OCI-LY1 (cell line): ENCODE results near the gene SLC16A3.

Experiments
- EZH2 ChIP-seq: fragments of 200-600 bp; sonication (generic), shearing (Covaris generic); IDR thresholded peaks from 2 replicates; pipeline ENCODE4 v1.8.0; 2017; ENCODE audit warnings: borderline replicate concordance, mixed run types, mild to moderate bottlenecking, antibody characterized with exemption, low read length, moderate library complexity, mixed read lengths
- TF ChIP-seq, protein P1 (sequence below): fragments of 200-600 bp; sonication (generic), shearing (Covaris generic); IDR thresholded peaks from 2 replicates; pipeline ENCODE4 v1.5.1; 2017; ENCODE audit warnings: mild to moderate bottlenecking, antibody characterized with exemption, low read length, moderate library complexity, mixed read lengths

DNA sequence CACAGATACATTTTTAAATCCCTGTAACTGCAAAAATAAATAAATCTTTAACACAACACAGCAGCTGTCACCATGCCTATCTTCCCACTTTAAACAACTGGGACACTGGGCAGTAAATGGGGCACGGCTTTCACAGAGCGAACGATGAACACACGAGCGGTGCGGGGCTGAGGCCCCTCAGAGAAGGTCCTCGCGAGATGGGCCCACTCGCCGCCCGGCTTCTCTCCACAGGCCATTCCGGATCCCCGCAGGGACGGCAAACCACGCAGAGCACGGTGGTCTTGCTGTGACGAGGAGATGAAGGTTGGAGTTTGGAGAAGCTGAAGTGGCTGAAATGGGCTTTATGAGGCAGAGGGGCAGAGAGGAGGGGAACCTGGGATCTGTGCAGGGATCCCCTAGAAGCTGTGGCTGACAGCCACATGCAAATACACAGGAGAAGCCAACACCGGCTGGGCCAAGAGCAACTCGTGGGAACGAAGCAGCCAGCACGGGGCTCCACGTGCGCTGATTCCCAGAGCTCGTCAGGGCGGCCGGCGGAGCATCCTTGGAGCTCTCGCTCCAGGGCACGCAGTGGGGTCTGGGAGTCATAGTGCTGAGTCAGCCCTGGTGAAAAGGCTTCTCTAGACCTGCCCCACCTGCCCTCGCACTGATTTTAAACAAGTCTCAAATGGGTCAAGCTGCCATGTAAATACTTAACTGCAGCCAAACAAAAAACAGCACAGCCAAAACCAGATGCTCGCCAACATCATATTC lies 47.9 kb upstream of the SLC16A3 start:
- TF ChIP-seq, protein P1, sequence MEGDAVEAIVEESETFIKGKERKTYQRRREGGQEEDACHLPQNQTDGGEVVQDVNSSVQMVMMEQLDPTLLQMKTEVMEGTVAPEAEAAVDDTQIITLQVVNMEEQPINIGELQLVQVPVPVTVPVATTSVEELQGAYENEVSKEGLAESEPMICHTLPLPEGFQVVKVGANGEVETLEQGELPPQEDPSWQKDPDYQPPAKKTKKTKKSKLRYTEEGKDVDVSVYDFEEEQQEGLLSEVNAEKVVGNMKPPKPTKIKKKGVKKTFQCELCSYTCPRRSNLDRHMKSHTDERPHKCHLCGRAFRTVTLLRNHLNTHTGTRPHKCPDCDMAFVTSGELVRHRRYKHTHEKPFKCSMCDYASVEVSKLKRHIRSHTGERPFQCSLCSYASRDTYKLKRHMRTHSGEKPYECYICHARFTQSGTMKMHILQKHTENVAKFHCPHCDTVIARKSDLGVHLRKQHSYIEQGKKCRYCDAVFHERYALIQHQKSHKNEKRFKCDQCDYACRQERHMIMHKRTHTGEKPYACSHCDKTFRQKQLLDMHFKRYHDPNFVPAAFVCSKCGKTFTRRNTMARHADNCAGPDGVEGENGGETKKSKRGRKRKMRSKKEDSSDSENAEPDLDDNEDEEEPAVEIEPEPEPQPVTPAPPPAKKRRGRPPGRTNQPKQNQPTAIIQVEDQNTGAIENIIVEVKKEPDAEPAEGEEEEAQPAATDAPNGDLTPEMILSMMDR, result no peak
- no peak for TF ChIP-seq EZH2
